HFFc6 (cell line): Measurements from ENCODE around the gene TBC1D1. TPM values are rescaled to one million over a fixed set of nuclear protein-coding genes. Genes with fewer than 3 reads are reported as not detected.

Source experiments
- DNase-seq: peaks from one replicate; pipeline ENCODE4 v3.0.0-alpha.2; 2018
- H3K27ac Mint-ChIP-seq: 2 replicates; pipeline ENCODE4 v1.8.0; 2020; ENCODE audit warnings: mild to moderate bottlenecking, mixed read lengths
- H3K27me3 Mint-ChIP-seq: 2 replicates; pipeline ENCODE4 v1.8.0; 2021; ENCODE audit warnings: mild to moderate bottlenecking, moderate library complexity, mixed read lengths; ENCODE audit not compliant: insufficient read depth
- H3K36me3 Mint-ChIP-seq: 2 replicates; pipeline ENCODE4 v1.8.0; 2021; ENCODE audit warnings: low read depth, mixed read lengths
- H3K4me1 Mint-ChIP-seq: 2 replicates; pipeline ENCODE4 v1.8.0; 2020; ENCODE audit warnings: low read depth, mixed read lengths
- H3K4me3 Mint-ChIP-seq: 2 replicates; pipeline ENCODE4 v1.8.0; 2020; ENCODE audit warnings: mild to moderate bottlenecking, moderate library complexity, mixed read lengths
- H3K9me3 Mint-ChIP-seq: 2 replicates; pipeline ENCODE4 v1.8.0; 2020; ENCODE audit warnings: mild to moderate bottlenecking, mixed read lengths
- total RNA-seq, 6 experiments: library from RNA; stranded (reverse); fragmentation: NEBNext Ultra II Directional; extraction: Animal tissue kit (Norgen Biotek cat#: 25700); gene quantifications; 2 replicates in 1 of 6; 3 replicates in 5 of 6; pipeline ENCODE4 v1.2.3, GENCODE V29; 2021
- TF ChIP-seq, protein P1 (sequence below): fragments of 200-600 bp; sonication (generic); IDR thresholded peaks from 2 replicates; pipeline ENCODE4 v1.5.0; 2021; ENCODE audit warnings: antibody characterized with exemption, mild to moderate bottlenecking

The TBC1D1 gene
- total RNA-seq, 6 experiments from 2014 or later = 78.5 to 126 (median 112) TPM

DNA sequence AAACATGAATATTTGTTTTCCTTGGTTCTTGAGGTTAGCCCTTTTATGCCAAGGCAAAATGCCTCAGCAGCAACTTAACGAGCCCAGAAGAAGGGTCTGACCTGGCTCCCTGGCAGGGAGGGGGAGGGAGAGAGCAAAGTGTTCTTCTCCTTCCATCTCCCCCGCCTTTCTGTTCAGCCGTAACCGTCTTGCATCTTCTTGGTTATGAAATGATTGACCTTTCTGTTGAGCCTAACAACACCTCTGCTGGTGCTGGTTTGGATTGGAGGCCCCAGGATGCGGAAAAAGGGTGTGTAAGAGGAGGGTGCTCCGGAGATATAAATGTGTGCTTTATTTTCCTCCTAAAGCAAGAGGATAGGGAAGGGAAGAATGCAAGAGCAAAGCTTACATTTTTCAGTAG, 114.0 kb downstream of the TBC1D1 start:
- Mint-ChIP-seq H3K27me3 (no peaks in the 10 kb centered on the region), H3K36me3 (no peaks in the 10 kb centered on the region), H3K4me1 (peaks cover 41% of the 10 kb centered on the region), H3K4me3 (no peak overlapping the region; the same call in 1 of the 2 replicates), H3K9me3 (no peaks in the 10 kb centered on the region), H3K27ac (no peak overlapping the region)
- TF ChIP-seq, protein P1, sequence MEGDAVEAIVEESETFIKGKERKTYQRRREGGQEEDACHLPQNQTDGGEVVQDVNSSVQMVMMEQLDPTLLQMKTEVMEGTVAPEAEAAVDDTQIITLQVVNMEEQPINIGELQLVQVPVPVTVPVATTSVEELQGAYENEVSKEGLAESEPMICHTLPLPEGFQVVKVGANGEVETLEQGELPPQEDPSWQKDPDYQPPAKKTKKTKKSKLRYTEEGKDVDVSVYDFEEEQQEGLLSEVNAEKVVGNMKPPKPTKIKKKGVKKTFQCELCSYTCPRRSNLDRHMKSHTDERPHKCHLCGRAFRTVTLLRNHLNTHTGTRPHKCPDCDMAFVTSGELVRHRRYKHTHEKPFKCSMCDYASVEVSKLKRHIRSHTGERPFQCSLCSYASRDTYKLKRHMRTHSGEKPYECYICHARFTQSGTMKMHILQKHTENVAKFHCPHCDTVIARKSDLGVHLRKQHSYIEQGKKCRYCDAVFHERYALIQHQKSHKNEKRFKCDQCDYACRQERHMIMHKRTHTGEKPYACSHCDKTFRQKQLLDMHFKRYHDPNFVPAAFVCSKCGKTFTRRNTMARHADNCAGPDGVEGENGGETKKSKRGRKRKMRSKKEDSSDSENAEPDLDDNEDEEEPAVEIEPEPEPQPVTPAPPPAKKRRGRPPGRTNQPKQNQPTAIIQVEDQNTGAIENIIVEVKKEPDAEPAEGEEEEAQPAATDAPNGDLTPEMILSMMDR = no peak
- DNase-seq = no peak

DNA sequence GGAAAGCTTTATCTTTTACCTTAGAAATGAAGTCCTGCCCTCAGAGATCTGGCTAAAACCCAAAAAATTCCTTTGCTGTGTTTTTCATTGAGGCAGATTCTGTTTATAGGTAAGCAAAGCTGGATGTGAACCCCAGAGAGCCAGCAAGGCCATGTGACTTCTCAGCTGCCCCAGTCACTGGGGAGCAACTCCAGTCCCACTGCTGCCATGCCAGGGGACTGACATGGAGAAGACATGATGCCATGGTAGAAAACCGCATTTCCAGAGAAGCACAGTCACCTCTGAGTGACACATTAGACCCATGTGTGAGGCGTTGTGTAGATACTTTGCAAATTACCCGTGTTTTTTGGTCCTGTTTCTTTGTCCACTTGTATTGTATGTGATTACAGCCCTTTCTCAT, 114.8 kb downstream of the TBC1D1 start:
- H3K9me3 Mint-ChIP-seq = no peaks in the 10 kb centered on the region
- no peak overlapping the region for H3K4me3 Mint-ChIP-seq
- no peaks in the 10 kb centered on the region for H3K27me3 Mint-ChIP-seq
- no peak for DNase-seq
- TF ChIP-seq, protein P1 = no peak
- no peak overlapping the region for H3K27ac Mint-ChIP-seq
- no peaks in the 10 kb centered on the region for H3K36me3 Mint-ChIP-seq
- peaks cover 48% of the 10 kb centered on the region for H3K4me1 Mint-ChIP-seq

DNA sequence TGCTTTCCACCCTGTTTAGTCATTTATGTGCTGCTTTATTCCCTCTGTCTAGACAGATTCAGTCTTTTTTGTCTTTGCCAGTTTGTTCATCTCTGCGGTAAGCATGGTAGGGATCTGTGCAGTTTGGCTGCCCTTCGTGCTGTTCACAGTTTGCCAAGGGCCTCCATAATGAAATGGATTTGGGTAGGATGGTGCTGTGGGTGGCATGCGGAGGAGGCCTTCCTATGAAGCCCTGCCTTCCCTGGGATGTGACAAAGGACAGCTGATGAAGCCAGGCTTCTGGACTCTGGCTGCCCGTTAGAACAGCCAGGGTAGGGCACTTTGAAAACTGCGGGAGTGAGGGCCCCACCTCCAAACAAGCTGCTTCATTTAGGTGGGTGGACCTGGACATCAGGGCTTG, 116.8 kb downstream of the TBC1D1 start:
- no peaks in the 10 kb centered on the region for H3K27me3 Mint-ChIP-seq

DNA sequence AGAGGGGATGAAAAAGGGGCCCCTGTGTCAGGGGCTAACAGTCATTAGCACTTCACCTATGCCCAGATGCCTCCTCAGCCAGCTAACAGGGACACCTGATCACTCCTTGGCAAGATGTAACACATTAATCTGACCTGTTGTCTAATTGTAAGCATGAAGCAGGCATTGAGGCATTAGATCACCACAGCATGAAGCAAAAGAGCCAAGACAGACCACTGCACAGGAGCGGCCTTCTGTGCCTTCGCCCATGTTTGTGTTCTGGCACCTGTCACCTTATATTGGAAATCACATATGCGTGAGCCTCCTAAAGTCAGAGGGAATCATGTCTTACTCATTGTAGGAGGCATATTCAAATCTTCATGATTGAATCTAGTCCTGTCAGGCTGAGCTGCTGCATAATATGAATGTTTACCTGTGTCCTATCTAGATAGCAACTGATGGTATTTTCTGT, 117.7 kb downstream of the TBC1D1 start:
- DNase-seq = no peak
- Mint-ChIP-seq H3K27me3 (no peaks in the 10 kb centered on the region), H3K36me3 (no peaks in the 10 kb centered on the region), H3K4me1 (peaks cover 49% of the 10 kb centered on the region), H3K27ac (no peak overlapping the region), H3K4me3 (no peak overlapping the region), H3K9me3 (no peaks in the 10 kb centered on the region)
- TF ChIP-seq, protein P1 = no peak

More for the DNA sequence above, 116.8 kb downstream of the TBC1D1 start:
- no peaks in the 10 kb centered on the region for H3K36me3 Mint-ChIP-seq
- DNase-seq = no peak
- no peaks in the 10 kb centered on the region for H3K9me3 Mint-ChIP-seq
- H3K4me3 Mint-ChIP-seq = no peak overlapping the region
- H3K27ac Mint-ChIP-seq = no peak overlapping the region
- TF ChIP-seq, protein P1 = no peak
- H3K4me1 Mint-ChIP-seq = peaks cover 49% of the 10 kb centered on the region

DNA sequence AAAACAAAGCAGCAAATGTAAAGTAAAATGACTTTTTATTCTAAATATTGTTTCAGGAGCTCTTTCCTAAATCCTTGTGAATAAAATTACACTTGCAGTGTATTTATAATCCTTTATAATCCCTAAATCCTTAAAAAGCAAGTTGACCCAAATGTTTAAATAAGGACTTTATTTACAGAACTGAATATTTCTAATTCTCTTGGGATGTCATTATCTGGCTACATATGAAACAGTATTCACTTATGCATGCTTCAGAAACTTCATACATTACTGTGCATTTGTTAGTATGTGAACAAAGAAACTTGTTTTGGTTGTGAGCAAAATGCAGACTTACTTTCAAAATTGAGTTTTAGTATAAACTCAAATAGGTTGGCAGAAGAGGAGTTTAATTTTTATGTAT, 118.5 kb downstream of the TBC1D1 start:
- TF ChIP-seq, protein P1 = no peak
- DNase-seq = no peak

DNA sequence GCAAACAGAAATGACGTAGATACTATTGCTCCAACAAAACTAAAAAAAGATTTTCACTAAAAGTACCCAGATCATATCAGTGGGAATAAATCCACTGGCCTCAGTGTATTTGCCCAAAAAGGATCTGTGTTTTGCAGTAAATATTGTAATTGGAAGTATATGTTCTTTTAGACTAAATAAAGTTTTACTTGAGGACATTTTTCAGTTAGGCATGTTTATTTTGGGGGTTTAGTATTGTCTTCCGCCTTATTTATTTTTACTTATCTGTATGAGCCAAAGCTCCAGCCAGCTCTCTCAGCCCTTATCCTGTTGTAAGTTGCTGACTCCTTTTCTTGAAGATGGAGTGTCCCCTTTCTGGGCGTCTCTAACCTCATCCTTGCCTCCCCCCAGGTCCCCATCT, 119.1 kb downstream of the TBC1D1 start:
- TF ChIP-seq, protein P1 = no peak
- peaks cover 42% of the 10 kb centered on the region for H3K4me1 Mint-ChIP-seq
- DNase-seq = no peak
- H3K27me3 Mint-ChIP-seq = no peaks in the 10 kb centered on the region
- no peak overlapping the region for H3K27ac Mint-ChIP-seq
- no peaks in the 10 kb centered on the region for H3K9me3 Mint-ChIP-seq
- H3K36me3 Mint-ChIP-seq = 0 out of 2 replicates have a peak, but pooled peaks cover 3% of the 10 kb centered on the region
- no peak overlapping the region for H3K4me3 Mint-ChIP-seq

More for the DNA sequence above, 118.5 kb downstream of the TBC1D1 start:
- Mint-ChIP-seq H3K27me3 (no peaks in the 10 kb centered on the region), H3K27ac (no peak overlapping the region), H3K9me3 (no peaks in the 10 kb centered on the region), H3K4me3 (no peak overlapping the region), H3K36me3 (no peaks in the 10 kb centered on the region), H3K4me1 (peaks cover 47% of the 10 kb centered on the region)
